H1 (cell line): ENCODE measurements around the gene KIFC1. TPM values are rescaled to one million over a fixed set of nuclear protein-coding genes. Genes with fewer than 3 reads are reported as not detected.

ENCODE experiments used
- CTCF ChIA-PET: fragments of 300-600 bp; sonication (Branson Sonifier 250); formaldehyde crosslinking; loops from one replicate; lab custom pipeline; 2021; ENCODE audit not compliant: partially characterized antibody; lab: Charles Lee
- POLR2A ChIA-PET: fragments of 300-600 bp; sonication (Branson Sonifier 250); formaldehyde crosslinking; loops from one replicate; lab custom pipeline; 2021; ENCODE audit warnings: inconsistent platforms; ENCODE audit not compliant: partially characterized antibody; lab: Charles Lee
- DNase-seq, 2 experiments: peaks; one replicate each; pipeline versions ENCODE4 v3.0.0 to v3.0.0-alpha.2; 2010 to 2022; ENCODE audit warnings: low spot score in 2 of 2, low read depth in 1 of 2, mixed read lengths in 1 of 2
- FAIRE-seq: peaks from 2 replicates; lab custom pipeline; 2011; peaks lifted over from hg19 to GRCh38; lab: Jason Lieb, UNC
- H2AFZ ChIP-seq: 2 replicates; pipeline ENCODE4 v1.8.1; 2012; ENCODE audit warnings: low read length, inconsistent platforms
- H2AK5ac ChIP-seq: 2 replicates; pipeline ENCODE4 v1.6.1; 2013; ENCODE audit warnings: low read depth, low read length
- H2BK120ac ChIP-seq: replicated peaks from 2 replicates; pipeline ENCODE3; 2013; ENCODE audit warnings: low read depth, low read length, inconsistent platforms
- H2BK12ac ChIP-seq: 2 replicates; pipeline ENCODE4 v1.6.1; 2013; ENCODE audit warnings: low read depth, low read length
- H2BK15ac ChIP-seq: 2 replicates; pipeline ENCODE4 v1.6.1; 2013; ENCODE audit warnings: low read length
- H2BK20ac ChIP-seq: 2 replicates; pipeline ENCODE4 v1.6.1; 2013; ENCODE audit warnings: low read length
- H2BK5ac ChIP-seq: 2 replicates; pipeline ENCODE4 v1.6.1; 2013; ENCODE audit warnings: low read depth, low read length
- H3K14ac ChIP-seq: 2 replicates; pipeline ENCODE4 v1.6.1; 2013; ENCODE audit warnings: inconsistent platforms; ENCODE audit not compliant: insufficient read length
- H3K18ac ChIP-seq: 2 replicates; pipeline ENCODE4 v1.6.1; 2013; ENCODE audit warnings: low read length; ENCODE audit errors: extremely low read depth
- H3K23ac ChIP-seq: 2 replicates; pipeline ENCODE4 v1.6.1; 2013; ENCODE audit warnings: inconsistent platforms; ENCODE audit not compliant: insufficient read length
- H3K23me2 ChIP-seq: 2 replicates; pipeline ENCODE4 v1.6.1; 2013; ENCODE audit warnings: low read depth, low read length
- H3K27ac ChIP-seq: 2 replicates; pipeline ENCODE4 v1.6.1; 2011; ENCODE audit warnings: low read depth, low read length, inconsistent platforms
- H3K27me3 ChIP-seq, 4 experiments: replicated peaks in 1 of 4; 1 replicate in 1 of 4; 2 replicates in 3 of 4; pipeline versions ENCODE4 v1.6.1 to v1.8.1; 2011 to 2013; ENCODE audit warnings: low read length in 3 of 4, mild to moderate bottlenecking in 3 of 4, inconsistent platforms in 2 of 4, mixed read lengths in 2 of 4, moderate library complexity in 1 of 4; ENCODE audit not compliant: control insufficient read depth in 3 of 4, insufficient read depth in 3 of 4; ENCODE audit errors: extremely low read depth in 1 of 4
- H3K36me3 ChIP-seq, 4 experiments: 2 replicates each; pipeline versions ENCODE4 v1.6.1 to v1.8.1; 2011 to 2013; ENCODE audit warnings: mild to moderate bottlenecking in 4 of 4, low read length in 3 of 4, moderate library complexity in 2 of 4, control low read depth in 1 of 4, inconsistent platforms in 1 of 4; ENCODE audit not compliant: insufficient read depth in 4 of 4, control insufficient read depth in 2 of 4
- H3K4ac ChIP-seq: replicated peaks from 2 replicates; pipeline ENCODE3; 2013; ENCODE audit warnings: low read length, low read depth, mixed read lengths, inconsistent platforms; ENCODE audit not compliant: insufficient read length
- H3K4me1 ChIP-seq, 4 experiments: replicated peaks in 1 of 4; 1 replicate in 1 of 4; 2 replicates in 3 of 4; pipeline versions ENCODE4 v1.6.1 to v1.8.1; 2011 to 2013; ENCODE audit warnings: low read length in 3 of 4, inconsistent platforms in 2 of 4, mixed read lengths in 1 of 4; ENCODE audit not compliant: insufficient read depth in 4 of 4, control insufficient read depth in 3 of 4
- H3K4me2 ChIP-seq, 2 experiments: 2 replicates each; pipeline versions ENCODE4 v1.6.1 to v1.8.1; 2011 to 2013; ENCODE audit warnings: low read depth in 2 of 2, low read length in 2 of 2, control low read depth in 1 of 2, inconsistent platforms in 1 of 2, mild to moderate bottlenecking in 1 of 2; ENCODE audit not compliant: insufficient read depth in 1 of 2
- H3K4me3 ChIP-seq, 4 experiments: fragments of 200-600, 300-600 bp in 1 of 4; sonication (generic), shearing (Covaris generic), sonication (Bioruptor Twin) in 1 of 4; 2 replicates each; pipeline versions ENCODE4 v1.5.1 to v1.8.1; 2011 to 2016; ENCODE audit warnings: low read length in 4 of 4, low read depth in 3 of 4, control low read depth in 2 of 4, inconsistent platforms in 2 of 4, mild to moderate bottlenecking in 2 of 4, mixed read lengths in 1 of 4, moderate library complexity in 1 of 4; ENCODE audit not compliant: insufficient read depth in 2 of 4; ENCODE audit errors: extremely low read depth in 1 of 4
- H3K56ac ChIP-seq: replicated peaks from 2 replicates; pipeline ENCODE3; 2013; ENCODE audit warnings: low read depth, mild to moderate bottlenecking, mixed read lengths, low read length, inconsistent platforms; ENCODE audit not compliant: insufficient read length
- H3K79me1 ChIP-seq: 2 replicates; pipeline ENCODE4 v1.6.1; 2013; ENCODE audit warnings: low read depth, low read length, control low read depth
- H3K79me2 ChIP-seq, 2 experiments: 2 replicates each; pipeline versions ENCODE4 v1.6.1 to v1.8.1; 2012 to 2013; ENCODE audit warnings: low read length in 2 of 2, mild to moderate bottlenecking in 2 of 2, inconsistent platforms in 1 of 2; ENCODE audit not compliant: insufficient read depth in 2 of 2, control insufficient read depth in 1 of 2
- H3K9ac ChIP-seq, 4 experiments: replicated peaks in 1 of 4; 1 replicate in 1 of 4; 2 replicates in 3 of 4; pipeline versions ENCODE4 v1.6.1 to v1.8.1; 2011 to 2013; ENCODE audit warnings: low read depth in 3 of 4, low read length in 3 of 4, control low read depth in 2 of 4, mild to moderate bottlenecking in 2 of 4, moderate library complexity in 2 of 4, inconsistent platforms in 1 of 4; ENCODE audit errors: extremely low read depth in 1 of 4
- H3K9me3 ChIP-seq, 2 experiments: 2 replicates each; pipeline versions ENCODE4 v1.6.1 to v1.8.1; 2012 to 2013; ENCODE audit warnings: mild to moderate bottlenecking in 2 of 2, moderate library complexity in 2 of 2, control low read depth in 1 of 2, inconsistent platforms in 1 of 2, low read depth in 1 of 2, low read length in 1 of 2, mixed read lengths in 1 of 2; ENCODE audit not compliant: insufficient read depth in 2 of 2
- H4K20me1 ChIP-seq, 2 experiments: replicated peaks in 1 of 2; 2 replicates each; pipeline versions ENCODE3 to v1.8.1; 2011 to 2013; ENCODE audit warnings: inconsistent platforms in 2 of 2, low read length in 2 of 2, mild to moderate bottlenecking in 1 of 2; ENCODE audit not compliant: insufficient read depth in 2 of 2, control insufficient read depth in 1 of 2
- H4K5ac ChIP-seq: 2 replicates; pipeline ENCODE4 v1.6.1; 2013; ENCODE audit warnings: low read length, low read depth, mixed read lengths, inconsistent platforms; ENCODE audit not compliant: insufficient read length
- H4K8ac ChIP-seq: 2 replicates; pipeline ENCODE4 v1.8.0; 2013; ENCODE audit warnings: mild to moderate bottlenecking, moderate library complexity, low read length, inconsistent platforms; ENCODE audit not compliant: insufficient read depth; ENCODE audit errors: extremely low read depth
- H4K91ac ChIP-seq: replicated peaks from 2 replicates; pipeline ENCODE3; 2013; ENCODE audit warnings: low read length, mixed read lengths, inconsistent platforms; ENCODE audit not compliant: insufficient read length
- ASH2L ChIP-seq: fragments of 200-600, 300-600 bp; sonication (generic); IDR thresholded peaks from one replicate; pipeline ENCODE4 v1.7.1; 2017; ENCODE audit warnings: low read length
- CEBPB ChIP-seq: IDR thresholded peaks from 2 replicates; pipeline ENCODE4 v1.6.1; 2012; ENCODE audit warnings: low read depth, low read length
- CTBP2 ChIP-seq: IDR thresholded peaks from 2 replicates; pipeline ENCODE4 v1.7.0; 2011; ENCODE audit warnings: borderline replicate concordance, mild to moderate bottlenecking, moderate library complexity, mixed read lengths, low read length; ENCODE audit not compliant: insufficient read depth, insufficient read length
- FOSL1 ChIP-seq: IDR thresholded peaks from 2 replicates; pipeline ENCODE4 v1.6.1; 2011; ENCODE audit warnings: mild to moderate bottlenecking, low read depth, low read length, moderate library complexity; ENCODE audit not compliant: insufficient read depth
- KDM4A ChIP-seq: IDR thresholded peaks from one replicate; pipeline ENCODE4 v1.7.1; 2012; ENCODE audit warnings: low read depth, mild to moderate bottlenecking, moderate library complexity, low read length, inconsistent platforms; ENCODE audit not compliant: severe bottlenecking
- SP1 ChIP-seq: IDR thresholded peaks from 2 replicates; pipeline ENCODE4 v1.6.1; 2011; ENCODE audit warnings: low read depth, low read length
- TAF7 ChIP-seq: optimal IDR thresholded peaks from 2 replicates; pipeline ENCODE3; 2011; ENCODE audit warnings: low read depth, mild to moderate bottlenecking, inconsistent platforms, low read length, moderate library complexity, borderline replicate concordance
- USF2 ChIP-seq: IDR thresholded peaks from 2 replicates; pipeline ENCODE4 v1.6.1; 2011; ENCODE audit warnings: low read length, improper control_type of control experiment
- ZNF274 ChIP-seq: IDR thresholded peaks from 2 replicates; pipeline ENCODE4 v1.7.0; 2012; ENCODE audit warnings: low read length, borderline replicate concordance; ENCODE audit errors: extremely low read depth
- WGBS, 2 experiments: shearing (Covaris generic) in 1 of 2; methylation state at CpG; one replicate each; pipeline versions ENCODE4 v1.1.6 to v1.1.7; 2013 to 2015; ENCODE audit warnings: low lambda C conversion rate in 2 of 2, mixed read lengths in 2 of 2, inconsistent platforms in 1 of 2, low coverage in 1 of 2, missing lambda C conversion rate in 1 of 2; ENCODE audit not compliant: insufficient replicate concordance in 2 of 2, insufficient coverage in 1 of 2, insufficient read length in 1 of 2; ENCODE audit errors: extremely low coverage in 1 of 2, missing lambda C conversion rate in 1 of 2; 5-methylcytosine and 5-hydroxymethylcytosine counted together
- polyA plus RNA-seq, 7 experiments: library from polyadenylated mRNA; depleted of rRNA in 3 of 7; stranded (reverse) in 5 of 7; unstranded in 2 of 7; fragments of >200 nt in 5 of 7; fragments of 200-250 nt in 2 of 7; gene quantifications; 1 replicate in 5 of 7; 2 replicates in 1 of 7; 4 replicates in 1 of 7; pipeline versions ENCODE4 v1.2.1 to v1.2.3, GENCODE V29; 2011 to 2013; ENCODE audit warnings: missing spikeins in 2 of 7, mixed read lengths in 2 of 7
- total RNA-seq: library from RNA; stranded (reverse); fragmentation: NEBNext Ultra II Directional; extraction: Animal tissue kit (Norgen Biotek cat#: 25700); gene quantifications from 2 replicates; pipeline ENCODE4 v1.2.1, GENCODE V29; 2021

Gene KIFC1
- total and polyA plus RNA-seq, 2 of the 8 experiments (the other 6 are each of a cell fraction or from before 2014, with no cell fraction given) = 46.6 to 64.3 TPM

GRCh38 chr6:33429750-33430052, 38.1 kb downstream of the KIFC1 start:
- Histone ChIP-seq H2BK12ac (peak overlapping the region; percentile 65; the same call in 1 of the 2 replicates), H3K56ac (no peak overlapping the region), H3K9ac (no peak overlapping the region), H4K91ac (peak overlapping the region; percentile 94), H2AK5ac (0 out of 2 replicates have a peak overlapping the region, but pooled peaks have one; percentile 79), H3K27me3 (no peaks in the 10 kb centered on the region), H3K36me3 (no peaks in the 10 kb centered on the region), H3K23ac (no peak overlapping the region), H3K9me3 (no peaks in the 10 kb centered on the region), H3K14ac (no peak overlapping the region), H3K4me3 (no peak overlapping the region)
- POLR2A ChIA-PET = interaction anchor here (0.8 to 14.8 kb wide), 5 partner anchors 11 to 22 kb away, joined by 3 to 381 read pairs (median 35); partner anchors contain the start of genes CUTA, PHF1, SYNGAP1 and ZBTB9
- TF ChIP-seq TAF7 = no peak
- no peak for TF ChIP-seq SP1
- TF ChIP-seq CEBPB = no peak
- TF ChIP-seq USF2 = no peak
- TF ChIP-seq ZNF274 = no peak
- TF ChIP-seq KDM4A = no peak
- TF ChIP-seq ASH2L = no peak
- no peak for TF ChIP-seq FOSL1
- TF ChIP-seq CTBP2 = no peak
- TF ChIP-seq, all 59 proteins: peak for 0
- Histone ChIP-seq H3K79me1 (peaks cover 17% of the 10 kb centered on the region), H3K23me2 (peaks cover 37% of the 10 kb centered on the region), H2BK5ac (peak overlapping the region; percentile 92; the same call in 1 of the 2 replicates), H3K4me2 (peak overlapping the region; percentile 17 to 83; a peak in 2 of 4 replicates), H3K18ac (no peak overlapping the region), H2BK20ac (no peak overlapping the region), H4K20me1 (peaks cover 0 to 13% of the 10 kb centered on the region in 2 experiments), H4K8ac (no peak overlapping the region), H3K4me1 (peaks cover 15 to 47% (median 29%) of the 10 kb centered on the region in 4 experiments), H3K79me2 (peaks cover 13 to 67% of the 10 kb centered on the region in 2 experiments), H2BK120ac (no peak overlapping the region), H4K5ac (no peak overlapping the region), H2AFZ (no peak overlapping the region), H3K4ac (no peak overlapping the region), H3K27ac (no peak overlapping the region), H2BK15ac (peak overlapping the region; percentile 100)
- FAIRE-seq = no peak
- CTCF ChIA-PET = interaction anchor here (1.1 to 4.1 kb wide), 3 partner anchors 11 to 39 kb away, joined by 7 to 22 read pairs (median 16); partner anchors contain the start of genes CUTA and SYNGAP1
- no peak for DNase-seq
- WGBS, 2 experiments = 91% methylated on average over 2 of the region's 2 CpGs; no CpG with 5 or more reads in 1 of the 2 experiments
